ENCODE results near the gene KCNH8. TPM values are rescaled to one million over a fixed set of nuclear protein-coding genes. Genes with fewer than 3 reads are reported as not detected.
"Not testable (repeated sequence)": the region's sequence is repeated elsewhere in the genome, so short reads cannot be mapped to it uniquely, and the experiment has no call there.

KCNH8 gene
- not detected for total RNA-seq

- DNase-seq, result no peak
These were observed at the start of gene KCNH8 for GRCh38 chr3:19147905-19148767. Gene KCNH8, plus strand, starts transcription at chr3:19148510. Its CDS starts 210 bp downstream, at chr3:19148720.

- DNase-seq, result not testable (repeated sequence)
These were observed 45.5 kb upstream of the KCNH8 start for GRCh38 chr3:19102654-19103290.

- DNase-seq, result no peak
These were observed 44.8 kb upstream of the KCNH8 start for GRCh38 chr3:19103510-19103909.

GRCh38 chr3:19104459-19104858, 43.9 kb upstream of the KCNH8 start:
- DNase-seq, result no peak

- no peak for DNase-seq
These were observed 42.5 kb upstream of the KCNH8 start for GRCh38 chr3:19105826-19106225.

GRCh38 chr3:19106307-19106706, 42.0 kb upstream of the KCNH8 start:
- DNase-seq, result no peak

GRCh38 chr3:19107719-19108118, 40.6 kb upstream of the KCNH8 start:
- no peak for DNase-seq

GRCh38 chr3:19110335-19110895, 37.9 kb upstream of the KCNH8 start:
- no peak for DNase-seq

GRCh38 chr3:19114461-19114860, 33.8 kb upstream of the KCNH8 start:
- no peak for DNase-seq

GRCh38 chr3:19116239-19116638, 32.1 kb upstream of the KCNH8 start:
- no peak for DNase-seq

GRCh38 chr3:19124752-19125151, 23.6 kb upstream of the KCNH8 start:
- DNase-seq, result no peak

- DNase-seq, result no peak
These were observed 8.4 kb upstream of the KCNH8 start for GRCh38 chr3:19139863-19140262.

GRCh38 chr3:19146685-19147650, 1.3 kb upstream of the KCNH8 start:
- DNase-seq, result peak; percentile 25

- no peak for DNase-seq
These were observed 420 bp downstream of the KCNH8 start for GRCh38 chr3:19148768-19149091.

GRCh38 chr3:19149368-19149767, 1.1 kb downstream of the KCNH8 start:
- no peak for DNase-seq

- DNase-seq, result no peak
These were observed 2.9 kb downstream of the KCNH8 start for GRCh38 chr3:19151171-19151570.

- DNase-seq, result no peak
These were observed 6.5 kb downstream of the KCNH8 start for GRCh38 chr3:19154693-19155250.

- DNase-seq, result no peak
These were observed 7.1 kb downstream of the KCNH8 start for GRCh38 chr3:19155375-19155774.

- DNase-seq, result no peak
These were observed 11.8 kb downstream of the KCNH8 start for GRCh38 chr3:19159966-19160635.

GRCh38 chr3:19165654-19166053, 17.3 kb downstream of the KCNH8 start:
- DNase-seq, result no peak

GRCh38 chr3:19171794-19172193, 23.5 kb downstream of the KCNH8 start:
- DNase-seq, result no peak

- no peak for DNase-seq
These were observed 25.6 kb downstream of the KCNH8 start for GRCh38 chr3:19173945-19174344.

Measured in effector CD4-positive, alpha-beta T cell (primary cell).